Brain microvascular endothelial cell (primary cell): ENCODE data around the gene TCFL5.

Experiments used
- DNase-seq: peaks from one replicate; pipeline ENCODE4 v3.0.0-alpha.2; 2020
- H3K27ac ChIP-seq: fragments of 250-450 bp; sonication (Bioruptor Pico); 2 replicates; pipeline ENCODE4 v1.5.1; 2020; ENCODE audit warnings: mild to moderate bottlenecking, moderate library complexity
- H3K27me3 ChIP-seq: fragments of 250-450 bp; sonication (Bioruptor Pico); replicated peaks from 2 replicates; pipeline ENCODE4 v1.5.1; 2020; ENCODE audit warnings: mild to moderate bottlenecking
- H3K36me3 ChIP-seq: fragments of 250-450 bp; sonication (Bioruptor Pico); replicated peaks from 2 replicates; pipeline ENCODE4 v1.5.1; 2020; ENCODE audit warnings: mild to moderate bottlenecking
- H3K4me3 ChIP-seq: 2 replicates; pipeline ENCODE4 v1.5.1; 2011; ENCODE audit warnings: low read depth, mild to moderate bottlenecking, control low read depth, low read length, moderate library complexity
- in situ Hi-C: cut with HindIII; loops from 2 replicates; pipeline ENCODE4 v1.10.0; 2017; ENCODE audit warnings: low sequenced_read_pairs, low pct_ligation_motif_present
- TF ChIP-seq, protein P1 (sequence below): IDR thresholded peaks from 2 replicates; pipeline ENCODE4 v1.5.1; 2011; ENCODE audit warnings: low read depth, mild to moderate bottlenecking, moderate library complexity, low read length, control low read depth, inconsistent platforms; ENCODE audit errors: missing control alignments

The TCFL5 gene

DNA sequence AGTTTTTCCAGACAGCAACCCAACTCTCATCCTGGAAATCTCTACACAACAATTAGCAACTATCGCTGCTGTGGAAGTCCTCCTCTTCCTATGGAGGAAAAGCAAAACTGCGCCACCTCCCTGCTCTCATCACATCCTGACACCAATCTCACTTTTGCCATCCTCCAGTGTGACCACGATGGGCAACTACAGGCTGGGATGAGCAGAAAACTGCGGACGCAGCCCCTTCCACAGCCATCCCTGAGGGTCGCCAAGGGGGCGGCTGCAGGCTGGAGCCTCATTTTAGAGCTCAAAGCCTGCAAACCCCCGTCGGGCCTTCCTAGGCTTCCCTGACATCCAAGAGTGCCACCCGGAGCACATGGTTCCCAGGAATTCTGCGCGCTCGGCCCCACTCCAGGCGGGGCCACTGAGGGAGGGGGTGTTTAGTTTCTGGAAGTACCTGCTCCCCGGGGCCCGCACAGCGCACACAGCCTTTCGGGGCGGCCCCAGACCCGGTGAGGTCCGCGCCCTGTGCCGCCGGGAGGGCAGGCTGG, 1.2 kb downstream of the TCFL5 start:
- Histone ChIP-seq H3K36me3 (peaks cover 12% of the 10 kb centered on the region), H3K4me3 (peak overlapping the region; percentile 50), H3K27ac (no peak overlapping the region), H3K27me3 (no peaks in the 10 kb centered on the region)
- no peak for DNase-seq
- TF ChIP-seq, protein P1, sequence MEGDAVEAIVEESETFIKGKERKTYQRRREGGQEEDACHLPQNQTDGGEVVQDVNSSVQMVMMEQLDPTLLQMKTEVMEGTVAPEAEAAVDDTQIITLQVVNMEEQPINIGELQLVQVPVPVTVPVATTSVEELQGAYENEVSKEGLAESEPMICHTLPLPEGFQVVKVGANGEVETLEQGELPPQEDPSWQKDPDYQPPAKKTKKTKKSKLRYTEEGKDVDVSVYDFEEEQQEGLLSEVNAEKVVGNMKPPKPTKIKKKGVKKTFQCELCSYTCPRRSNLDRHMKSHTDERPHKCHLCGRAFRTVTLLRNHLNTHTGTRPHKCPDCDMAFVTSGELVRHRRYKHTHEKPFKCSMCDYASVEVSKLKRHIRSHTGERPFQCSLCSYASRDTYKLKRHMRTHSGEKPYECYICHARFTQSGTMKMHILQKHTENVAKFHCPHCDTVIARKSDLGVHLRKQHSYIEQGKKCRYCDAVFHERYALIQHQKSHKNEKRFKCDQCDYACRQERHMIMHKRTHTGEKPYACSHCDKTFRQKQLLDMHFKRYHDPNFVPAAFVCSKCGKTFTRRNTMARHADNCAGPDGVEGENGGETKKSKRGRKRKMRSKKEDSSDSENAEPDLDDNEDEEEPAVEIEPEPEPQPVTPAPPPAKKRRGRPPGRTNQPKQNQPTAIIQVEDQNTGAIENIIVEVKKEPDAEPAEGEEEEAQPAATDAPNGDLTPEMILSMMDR: peak; percentile 28
- in situ Hi-C loops: no loop called here

DNA sequence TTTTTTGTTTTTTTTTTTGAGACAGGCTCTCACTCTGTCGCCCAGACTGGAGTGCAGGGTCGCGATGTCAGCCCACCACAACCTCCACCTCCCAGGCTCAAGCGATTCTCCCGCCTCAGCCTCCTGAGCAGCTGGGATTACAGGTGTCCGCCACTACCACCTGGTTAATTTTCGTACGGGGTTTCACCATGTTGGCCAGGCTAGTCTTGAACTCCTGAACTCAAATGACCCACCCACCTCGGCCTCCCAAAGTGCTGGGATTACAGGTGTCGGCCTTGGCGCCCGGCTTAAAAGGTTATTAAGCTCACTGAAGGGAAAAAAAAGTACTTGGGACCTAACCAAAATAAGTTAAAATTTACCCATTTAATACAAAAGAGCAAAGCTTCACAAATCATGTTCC, 1.9 kb downstream of the TCFL5 start:
- Histone ChIP-seq H3K36me3 (peaks cover 18% of the 10 kb centered on the region), H3K27ac (no peak overlapping the region), H3K27me3 (no peaks in the 10 kb centered on the region), H3K4me3 (no peak overlapping the region)
- DNase-seq: no peak
- in situ Hi-C loops: no loop called here
- TF ChIP-seq, protein P1: no peak

DNA sequence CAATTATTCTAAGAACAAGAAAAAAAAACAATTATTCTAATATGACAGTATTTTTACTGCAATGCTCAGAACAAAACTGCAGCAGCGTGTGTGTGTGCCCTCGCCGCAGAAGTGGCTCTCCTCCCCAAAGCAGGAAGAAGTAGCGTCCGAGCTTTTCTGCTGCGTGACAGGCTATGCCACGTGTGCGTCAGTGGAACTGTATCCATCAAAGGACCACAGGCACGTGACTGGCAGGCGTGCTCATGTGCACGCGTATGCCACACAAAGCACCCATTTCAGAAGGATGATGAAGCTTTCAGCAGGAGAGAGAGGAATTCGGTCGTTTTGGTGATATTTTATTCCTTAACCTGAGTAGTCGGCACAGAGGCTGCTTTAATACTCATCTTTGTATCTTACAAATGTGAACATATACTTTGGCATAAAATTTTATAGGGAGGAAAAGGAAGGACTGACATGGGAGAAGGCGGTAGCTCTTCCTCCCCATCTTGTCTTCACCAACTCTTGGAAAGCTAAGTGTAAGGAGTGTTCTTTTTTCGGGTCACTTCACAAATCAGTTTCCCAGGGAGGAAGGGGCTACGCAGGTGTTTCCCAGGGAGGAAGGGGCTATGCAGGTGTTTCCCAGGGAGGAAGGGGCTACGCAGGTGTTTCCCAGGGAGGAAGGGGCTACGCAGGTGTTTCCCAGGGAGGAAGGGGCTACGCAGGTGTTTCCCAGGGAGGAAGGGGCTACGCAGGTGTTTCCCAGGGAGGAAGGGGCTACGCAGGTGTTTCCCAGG, 3.4 kb downstream of the TCFL5 start:
- TF ChIP-seq, protein P1: no peak
- no peak for DNase-seq
- peaks cover 19% of the 10 kb centered on the region for H3K36me3 ChIP-seq
- H3K27me3 ChIP-seq: no peaks in the 10 kb centered on the region
- no peak overlapping the region for H3K27ac ChIP-seq
- in situ Hi-C loops: no loop called here
- H3K4me3 ChIP-seq: no peak overlapping the region

DNA sequence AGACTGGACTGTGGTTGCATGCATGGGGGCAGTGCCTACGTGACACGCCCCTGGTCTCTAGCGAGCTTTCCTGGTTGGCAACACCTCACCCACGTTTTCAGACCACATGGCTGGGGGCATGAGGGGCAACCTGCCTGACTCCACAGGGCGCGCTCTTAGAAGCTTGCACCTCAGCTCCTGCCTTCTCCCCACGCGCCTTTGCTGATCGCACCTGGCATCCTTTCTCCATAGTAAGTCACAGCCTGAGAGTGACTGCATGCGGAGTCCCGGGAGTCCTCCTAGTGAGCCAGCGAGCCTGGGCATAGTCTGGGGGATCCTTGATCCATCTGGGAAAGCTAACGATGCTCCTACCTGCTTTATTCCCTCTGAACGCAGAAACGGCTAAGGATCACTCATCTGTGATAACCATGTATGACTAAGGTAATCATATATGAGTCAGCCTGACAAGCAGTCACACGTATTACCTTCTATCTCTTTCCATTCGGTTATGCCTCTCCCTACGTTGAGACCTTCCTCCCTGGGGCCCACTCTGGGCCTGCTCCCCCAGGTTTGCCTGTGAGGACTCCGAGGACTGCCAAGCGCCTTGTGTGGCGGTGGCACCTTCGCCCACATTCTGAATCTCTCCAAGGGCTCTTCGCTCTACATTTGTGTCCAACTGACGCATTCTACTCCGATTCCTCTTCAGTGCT, 4.5 kb downstream of the TCFL5 start:
- DNase-seq: no peak
- Histone ChIP-seq H3K27me3 (no peaks in the 10 kb centered on the region), H3K36me3 (peaks cover 24% of the 10 kb centered on the region), H3K4me3 (no peak overlapping the region), H3K27ac (no peak overlapping the region)
- in situ Hi-C loops: no loop called here
- TF ChIP-seq, protein P1: no peak

DNA sequence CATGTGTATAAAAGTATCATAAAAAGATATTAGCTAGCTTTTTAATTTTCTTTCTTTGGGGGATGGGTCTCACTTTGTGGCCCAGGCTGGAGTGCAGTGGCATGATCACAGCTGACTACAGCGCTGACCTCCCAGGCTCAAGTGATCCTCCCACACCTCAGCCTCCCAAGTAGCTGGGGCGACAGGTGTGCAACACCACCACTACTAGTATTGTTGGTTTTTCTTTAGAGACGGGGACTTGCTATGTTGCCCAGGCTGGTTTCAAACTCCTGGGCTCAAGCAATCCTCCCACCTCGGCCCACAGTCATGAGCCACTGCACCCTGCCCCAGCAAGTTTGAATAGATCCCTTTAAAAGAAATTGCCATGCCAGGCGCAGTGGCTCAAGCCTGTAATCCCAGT, 6.5 kb downstream of the TCFL5 start:
- Histone ChIP-seq H3K27me3 (no peaks in the 10 kb centered on the region), H3K27ac (no peak overlapping the region), H3K4me3 (no peak overlapping the region), H3K36me3 (peaks cover 27% of the 10 kb centered on the region)
- DNase-seq: no peak
- TF ChIP-seq, protein P1: no peak
- in situ Hi-C loops: no loop called here
